ENCODE measurements around the gene PEG3. TPM values are rescaled to one million over a fixed set of nuclear protein-coding genes. Genes with fewer than 3 reads are reported as not detected.

PEG3 gene
- 2.3 and 4.4 TPM in 2 replicates for total RNA-seq

GRCh38 chr19:56840451-56841192, at the start of gene PEG3, which contains the start of gene ZIM2:
PEG3 (minus strand) TSS chr19:56840726; CDS start chr19:56824655, 16,071 bp downstream.
ZIM2 (minus strand) TSS chr19:56840726; CDS start chr19:56824277, 16,449 bp downstream.

Other genes starting within 250 kb of the PEG3 start
- 4.8 and 5.0 TPM in 2 replicates for gene ZNF71, start 245.4 kb downstream of the PEG3 start, total RNA-seq
- 0.12 and 0.13 TPM in 2 replicates for gene SMIM17, start 197.6 kb downstream of the PEG3 start, total RNA-seq
- 0.50 and 1.8 TPM in 2 replicates for gene ZNF835, start 169.0 kb downstream of the PEG3 start, total RNA-seq
- gene ZIM2, start within 50 bp of the PEG3 start, total RNA-seq: 0.26 TPM in 1 of 2 replicates, not detected in the other